Parathyroid adenoma (tissue), 2 donors: ENCODE results near the gene DPAGT1.

Experiments used
- H2AFZ ChIP-seq: fragments of 300-600 bp; sonication (generic); one replicate; pipeline ENCODE4 v1.7.0; 2017; ENCODE audit warnings: antibody characterized with exemption, mild to moderate bottlenecking
- H3K27ac ChIP-seq: fragments of 300-600 bp; sonication (generic); one replicate; pipeline ENCODE4 v1.7.0; 2017
- H3K27me3 ChIP-seq: fragments of 300-600 bp; sonication (generic); one replicate; pipeline ENCODE4 v1.7.0; 2017; ENCODE audit warnings: low read length; ENCODE audit not compliant: control insufficient read depth, insufficient read depth
- H3K36me3 ChIP-seq: fragments of 300-600 bp; sonication (generic); one replicate; pipeline ENCODE4 v1.7.0; 2017; ENCODE audit warnings: low read length; ENCODE audit not compliant: control insufficient read depth, insufficient read depth
- H3K4me1 ChIP-seq: fragments of 300-600 bp; sonication (generic); one replicate; pipeline ENCODE4 v1.7.0; 2017; ENCODE audit warnings: control low read depth
- H3K4me2 ChIP-seq: fragments of 300-600 bp; sonication (generic); one replicate; pipeline ENCODE4 v1.7.0; 2017; ENCODE audit warnings: low read length
- H3K4me3 ChIP-seq: fragments of 300-600 bp; sonication (generic); one replicate; pipeline ENCODE4 v1.7.0; 2017; ENCODE audit warnings: low read depth, low read length
- H3K79me2 ChIP-seq: fragments of 300-600 bp; sonication (generic); one replicate; pipeline ENCODE4 v1.7.0; 2017; ENCODE audit warnings: control low read depth
- H3K9ac ChIP-seq: fragments of 300-600 bp; sonication (generic); one replicate; pipeline ENCODE4 v1.7.0; 2017; ENCODE audit warnings: mild to moderate bottlenecking
- H3K9me3 ChIP-seq: fragments of 300-600 bp; sonication (generic); one replicate; pipeline ENCODE4 v1.7.0; 2017; ENCODE audit warnings: low read length; ENCODE audit not compliant: control insufficient read depth
- TF ChIP-seq, protein P1 (sequence below): fragments of 300-600 bp; sonication (generic); IDR thresholded peaks from one replicate; pipeline ENCODE4 v1.7.0; 2017; ENCODE audit warnings: antibody characterized with exemption, mild to moderate bottlenecking
- donor health status: primary hyperparathyroidism.

The DPAGT1 gene

DNA sequence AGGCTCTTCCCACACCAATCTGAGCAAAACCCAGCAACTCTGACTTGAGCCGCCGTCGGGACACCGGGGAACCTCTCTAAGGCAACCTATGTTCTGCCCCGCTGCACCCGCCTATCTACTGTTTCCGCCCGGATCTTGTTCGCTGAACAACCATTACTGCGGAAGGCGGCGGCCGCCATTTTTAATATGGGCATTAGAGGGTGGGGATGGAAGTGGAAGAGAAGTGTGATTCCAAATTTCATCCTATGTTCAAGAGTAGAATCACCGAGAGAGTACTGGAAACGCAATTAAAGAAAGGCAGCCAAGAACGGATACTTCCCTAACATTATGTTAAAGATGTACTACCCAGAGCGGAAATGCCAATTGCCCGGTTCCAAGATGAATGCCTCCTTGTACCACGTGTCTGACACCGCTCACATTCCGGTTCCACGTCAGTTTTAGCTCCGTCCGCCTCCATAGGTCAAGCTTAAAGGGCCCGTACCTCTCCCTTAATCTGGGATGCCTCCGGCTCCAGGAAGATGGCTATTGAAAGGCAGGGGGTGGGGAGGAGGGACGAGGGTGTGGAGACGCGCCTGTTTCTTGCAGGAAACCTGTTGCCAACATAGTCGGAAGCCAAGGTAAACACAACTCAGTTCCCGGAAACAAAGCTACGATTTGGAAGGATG, at the start of gene DPAGT1:
Gene DPAGT1, minus strand, starts transcription at position 95 of the 665 bp plus-strand sequence. CDS start 198 bp downstream, outside the sequence.
- H3K4me2 ChIP-seq = peak within 1 kb of the TSS; percentile 91
- H3K4me3 ChIP-seq = peak within 1 kb of the TSS; percentile 70
- H3K4me1 ChIP-seq = peaks cover 7% of the 10 kb centered on the region
- H3K27me3 ChIP-seq = no peaks in the 10 kb centered on the region
- H3K27ac ChIP-seq = peak within 1 kb of the TSS; percentile 95
- H3K9me3 ChIP-seq = no peaks in the 10 kb centered on the region
- peak within 1 kb of the TSS; percentile 95 for H2AFZ ChIP-seq
- peak within 1 kb of the TSS; percentile 37 for H3K9ac ChIP-seq
- TF ChIP-seq, protein P1, sequence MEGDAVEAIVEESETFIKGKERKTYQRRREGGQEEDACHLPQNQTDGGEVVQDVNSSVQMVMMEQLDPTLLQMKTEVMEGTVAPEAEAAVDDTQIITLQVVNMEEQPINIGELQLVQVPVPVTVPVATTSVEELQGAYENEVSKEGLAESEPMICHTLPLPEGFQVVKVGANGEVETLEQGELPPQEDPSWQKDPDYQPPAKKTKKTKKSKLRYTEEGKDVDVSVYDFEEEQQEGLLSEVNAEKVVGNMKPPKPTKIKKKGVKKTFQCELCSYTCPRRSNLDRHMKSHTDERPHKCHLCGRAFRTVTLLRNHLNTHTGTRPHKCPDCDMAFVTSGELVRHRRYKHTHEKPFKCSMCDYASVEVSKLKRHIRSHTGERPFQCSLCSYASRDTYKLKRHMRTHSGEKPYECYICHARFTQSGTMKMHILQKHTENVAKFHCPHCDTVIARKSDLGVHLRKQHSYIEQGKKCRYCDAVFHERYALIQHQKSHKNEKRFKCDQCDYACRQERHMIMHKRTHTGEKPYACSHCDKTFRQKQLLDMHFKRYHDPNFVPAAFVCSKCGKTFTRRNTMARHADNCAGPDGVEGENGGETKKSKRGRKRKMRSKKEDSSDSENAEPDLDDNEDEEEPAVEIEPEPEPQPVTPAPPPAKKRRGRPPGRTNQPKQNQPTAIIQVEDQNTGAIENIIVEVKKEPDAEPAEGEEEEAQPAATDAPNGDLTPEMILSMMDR = no peak
- H3K36me3 ChIP-seq = no peaks in the 10 kb centered on the region
- H3K79me2 ChIP-seq = no peaks in the 10 kb centered on the region

DNA sequence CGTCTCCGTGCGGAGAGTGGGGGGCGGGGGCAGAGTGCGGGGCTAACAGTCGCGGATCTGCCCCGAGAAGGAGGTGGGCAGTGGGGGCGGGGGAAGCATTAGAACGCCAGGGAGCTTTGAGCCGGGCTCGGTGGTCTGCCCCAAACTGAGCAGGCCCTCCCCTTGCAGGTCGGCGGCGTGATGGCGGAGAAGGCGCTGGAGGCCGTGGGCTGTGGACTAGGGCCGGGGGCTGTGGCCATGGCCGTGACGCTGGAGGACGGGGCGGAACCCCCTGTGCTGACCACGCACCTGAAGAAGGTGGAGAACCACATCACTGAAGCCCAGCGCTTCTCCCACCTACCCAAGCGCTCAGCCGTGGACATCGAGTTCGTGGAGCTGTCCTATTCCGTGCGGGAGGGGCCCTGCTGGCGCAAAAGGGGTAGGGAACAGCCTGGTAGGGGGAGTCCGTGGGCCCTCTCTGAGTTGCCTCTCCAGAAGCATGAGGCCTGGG, 48.2 kb upstream of the DPAGT1 start:
- Histone ChIP-seq H3K4me1 (peaks cover 2% of the 10 kb centered on the region), H3K27ac (no peak overlapping the region), H3K79me2 (no peaks in the 10 kb centered on the region), H2AFZ (peak overlapping the region; percentile 72), H3K27me3 (no peaks in the 10 kb centered on the region), H3K9ac (no peak overlapping the region), H3K4me3 (peak overlapping the region; percentile 47), H3K9me3 (no peaks in the 10 kb centered on the region), H3K4me2 (peak overlapping the region; percentile 73), H3K36me3 (no peaks in the 10 kb centered on the region)
- TF ChIP-seq, protein P1 = no peak

DNA sequence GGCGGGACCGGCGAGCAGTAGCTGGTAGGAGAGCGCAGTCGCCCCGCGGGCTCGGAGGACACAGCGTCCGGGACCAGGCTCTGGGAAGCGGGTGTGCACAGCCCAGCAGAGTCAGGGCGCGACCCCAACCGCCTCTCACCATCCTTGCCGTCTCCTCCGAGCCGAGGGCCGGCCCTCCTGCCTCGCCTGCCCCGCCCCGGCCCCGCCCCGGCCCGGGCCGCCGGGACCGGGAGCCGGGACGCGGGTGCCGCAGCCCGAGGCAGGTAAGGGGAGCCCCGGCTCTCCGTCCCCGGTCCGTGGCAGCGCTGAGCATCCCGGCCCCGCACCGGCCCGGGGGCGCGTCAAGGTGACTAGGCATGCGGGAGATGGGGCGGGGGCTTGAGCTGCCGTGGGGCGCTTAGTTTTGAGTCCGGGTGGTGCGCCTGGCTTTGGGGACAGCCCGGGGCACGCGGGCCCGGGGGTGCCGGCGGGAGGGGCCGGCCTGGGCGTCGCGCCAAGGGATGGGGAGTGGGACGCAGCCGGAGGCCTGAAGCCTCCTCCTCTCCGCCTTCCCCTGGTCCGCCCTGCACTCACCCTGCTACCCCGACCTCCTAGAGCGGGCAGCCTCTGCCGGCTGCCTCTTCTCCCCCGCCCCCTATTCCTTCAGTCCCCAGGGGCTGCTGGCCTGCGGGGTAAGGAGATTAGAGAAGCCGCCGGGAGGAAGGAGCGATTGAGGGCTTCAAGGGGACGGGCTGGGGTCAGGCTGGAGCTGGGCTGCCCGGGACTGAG, 47.5 kb upstream of the DPAGT1 start, which contains the start of gene ABCG4:
Gene ABCG4, plus strand, starts transcription at position 35 of the 768 bp plus-strand sequence. CDS start 914 bp downstream, outside the sequence.
- no peaks in the 10 kb centered on the region for H3K36me3 ChIP-seq
- no peak within 1 kb of the TSS for H3K9ac ChIP-seq
- no peaks in the 10 kb centered on the region for H3K9me3 ChIP-seq
- H2AFZ ChIP-seq = peak within 1 kb of the TSS; percentile 87
- H3K27me3 ChIP-seq = no peaks in the 10 kb centered on the region
- no peak within 1 kb of the TSS for H3K27ac ChIP-seq
- peak within 1 kb of the TSS; percentile 47 for H3K4me3 ChIP-seq
- H3K79me2 ChIP-seq = no peaks in the 10 kb centered on the region
- peak within 1 kb of the TSS; percentile 76 for H3K4me2 ChIP-seq
- TF ChIP-seq, protein P1 = no peak
- H3K4me1 ChIP-seq = no peaks in the 10 kb centered on the region

DNA sequence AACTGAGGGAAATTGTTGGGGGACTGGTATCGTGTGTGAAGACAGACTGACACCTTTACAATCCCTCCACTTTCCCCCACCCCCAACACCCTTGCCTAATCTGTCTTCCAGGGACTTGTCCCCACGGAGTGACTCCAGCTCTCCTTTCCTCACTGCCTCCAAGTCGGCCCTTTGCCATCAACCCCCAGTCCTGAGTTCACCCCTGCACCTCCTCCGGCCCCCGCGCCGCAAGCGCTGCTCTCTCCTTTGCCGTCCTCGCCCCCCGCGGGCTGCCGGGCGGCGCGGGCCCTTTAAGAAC, 47.0 kb upstream of the DPAGT1 start:
- no peaks in the 10 kb centered on the region for H3K9me3 ChIP-seq
- no peaks in the 10 kb centered on the region for H3K4me1 ChIP-seq
- peak overlapping the region; percentile 76 for H3K4me2 ChIP-seq
- no peak overlapping the region for H3K9ac ChIP-seq
- no peaks in the 10 kb centered on the region for H3K27me3 ChIP-seq
- peak overlapping the region; percentile 47 for H3K4me3 ChIP-seq
- no peaks in the 10 kb centered on the region for H3K79me2 ChIP-seq
- TF ChIP-seq, protein P1 = no peak
- H3K36me3 ChIP-seq = no peaks in the 10 kb centered on the region
- H3K27ac ChIP-seq = no peak overlapping the region
- H2AFZ ChIP-seq = peak overlapping the region; percentile 87
